Parathyroid adenoma (tissue), 2 donors: ENCODE data around the gene FLRT2.

Experiments
- H2AFZ ChIP-seq: fragments of 300-600 bp; sonication (generic); one replicate; pipeline ENCODE4 v1.7.0; 2017; ENCODE audit warnings: antibody characterized with exemption, mild to moderate bottlenecking
- H3K27ac ChIP-seq: fragments of 300-600 bp; sonication (generic); one replicate; pipeline ENCODE4 v1.7.0; 2017
- H3K27me3 ChIP-seq: fragments of 300-600 bp; sonication (generic); one replicate; pipeline ENCODE4 v1.7.0; 2017; ENCODE audit warnings: low read length; ENCODE audit not compliant: control insufficient read depth, insufficient read depth
- H3K36me3 ChIP-seq: fragments of 300-600 bp; sonication (generic); one replicate; pipeline ENCODE4 v1.7.0; 2017; ENCODE audit warnings: low read length; ENCODE audit not compliant: control insufficient read depth, insufficient read depth
- H3K4me1 ChIP-seq: fragments of 300-600 bp; sonication (generic); one replicate; pipeline ENCODE4 v1.7.0; 2017; ENCODE audit warnings: control low read depth
- H3K4me2 ChIP-seq: fragments of 300-600 bp; sonication (generic); one replicate; pipeline ENCODE4 v1.7.0; 2017; ENCODE audit warnings: low read length
- H3K4me3 ChIP-seq: fragments of 300-600 bp; sonication (generic); one replicate; pipeline ENCODE4 v1.7.0; 2017; ENCODE audit warnings: low read depth, low read length
- H3K79me2 ChIP-seq: fragments of 300-600 bp; sonication (generic); one replicate; pipeline ENCODE4 v1.7.0; 2017; ENCODE audit warnings: control low read depth
- H3K9ac ChIP-seq: fragments of 300-600 bp; sonication (generic); one replicate; pipeline ENCODE4 v1.7.0; 2017; ENCODE audit warnings: mild to moderate bottlenecking
- H3K9me3 ChIP-seq: fragments of 300-600 bp; sonication (generic); one replicate; pipeline ENCODE4 v1.7.0; 2017; ENCODE audit warnings: low read length; ENCODE audit not compliant: control insufficient read depth
- CTCF ChIP-seq: fragments of 300-600 bp; sonication (generic); IDR thresholded peaks from one replicate; pipeline ENCODE4 v1.7.0; 2017; ENCODE audit warnings: antibody characterized with exemption, mild to moderate bottlenecking
- donor health status: primary hyperparathyroidism.

The FLRT2 gene

GRCh38 chr14:85577543-85578114 lies 47.7 kb downstream of the FLRT2 start:
- TF ChIP-seq CTCF, result no peak
- no peaks in the 10 kb centered on the region for H3K4me1 ChIP-seq
- no peaks in the 10 kb centered on the region for H3K9me3 ChIP-seq
- no peak overlapping the region for H2AFZ ChIP-seq
- H3K36me3 ChIP-seq, result no peaks in the 10 kb centered on the region
- no peak overlapping the region for H3K4me2 ChIP-seq
- H3K27ac ChIP-seq, result no peak overlapping the region
- H3K27me3 ChIP-seq, result no peaks in the 10 kb centered on the region
- no peak overlapping the region for H3K9ac ChIP-seq
- no peaks in the 10 kb centered on the region for H3K79me2 ChIP-seq
- no peak overlapping the region for H3K4me3 ChIP-seq

GRCh38 chr14:85578357-85578756 lies 48.4 kb downstream of the FLRT2 start:
- Histone ChIP-seq H3K4me1 (no peaks in the 10 kb centered on the region), H3K9me3 (no peaks in the 10 kb centered on the region), H2AFZ (no peak overlapping the region), H3K79me2 (no peaks in the 10 kb centered on the region), H3K36me3 (no peaks in the 10 kb centered on the region), H3K27ac (no peak overlapping the region), H3K9ac (no peak overlapping the region), H3K4me2 (no peak overlapping the region), H3K27me3 (no peaks in the 10 kb centered on the region), H3K4me3 (no peak overlapping the region)
- no peak for TF ChIP-seq CTCF

GRCh38 chr14:85578930-85579329 lies 49.0 kb downstream of the FLRT2 start:
- H3K79me2 ChIP-seq, result no peaks in the 10 kb centered on the region
- H3K4me2 ChIP-seq, result no peak overlapping the region
- H3K9me3 ChIP-seq, result no peaks in the 10 kb centered on the region
- H3K27ac ChIP-seq, result no peak overlapping the region
- no peak for TF ChIP-seq CTCF
- no peak overlapping the region for H3K9ac ChIP-seq
- no peaks in the 10 kb centered on the region for H3K36me3 ChIP-seq
- no peaks in the 10 kb centered on the region for H3K4me1 ChIP-seq
- H3K27me3 ChIP-seq, result no peaks in the 10 kb centered on the region
- no peak overlapping the region for H2AFZ ChIP-seq
- no peak overlapping the region for H3K4me3 ChIP-seq

GRCh38 chr14:85579942-85580341 lies 50.0 kb downstream of the FLRT2 start:
- Histone ChIP-seq H3K36me3 (no peaks in the 10 kb centered on the region), H2AFZ (no peak overlapping the region), H3K27me3 (no peaks in the 10 kb centered on the region), H3K9me3 (no peaks in the 10 kb centered on the region), H3K9ac (no peak overlapping the region), H3K4me3 (no peak overlapping the region), H3K27ac (no peak overlapping the region), H3K79me2 (no peaks in the 10 kb centered on the region), H3K4me2 (no peak overlapping the region), H3K4me1 (no peaks in the 10 kb centered on the region)
- no peak for TF ChIP-seq CTCF

GRCh38 chr14:85580536-85581140 lies 50.7 kb downstream of the FLRT2 start:
- Histone ChIP-seq H3K4me1 (no peaks in the 10 kb centered on the region), H3K27me3 (no peaks in the 10 kb centered on the region), H3K27ac (no peak overlapping the region)

More at GRCh38 chr14:85580536-85581140, 50.7 kb downstream of the FLRT2 start:
- H3K36me3 ChIP-seq, result no peaks in the 10 kb centered on the region
- no peaks in the 10 kb centered on the region for H3K9me3 ChIP-seq
- no peak overlapping the region for H3K9ac ChIP-seq
- no peaks in the 10 kb centered on the region for H3K79me2 ChIP-seq
- TF ChIP-seq CTCF, result no peak
- no peak overlapping the region for H2AFZ ChIP-seq
- no peak overlapping the region for H3K4me2 ChIP-seq
- no peak overlapping the region for H3K4me3 ChIP-seq
